ENCODE measurements around the gene WFDC13.

GRCh38 chr20:45701873-45702272, at the start of gene WFDC13:
- TF ChIP-seq CTCF (conservative IDR thresholded peaks at IDR 0.05 in 1 of 2, IDR thresholded peaks at IDR 0.05 in 1 of 2; ENCODE audit: extremely low read depth in 1 of 2, insufficient read depth in 1 of 2, low read depth in 1 of 2, low read length in 2 of 2) (no peak), EZH2 (IDR thresholded peaks at IDR 0.05; ENCODE audit: borderline replicate concordance, low read length) (no peak)
